ENCODE measurements around the gene SLC35B1. TPM values are rescaled to one million over a fixed set of nuclear protein-coding genes. Genes with fewer than 3 reads are reported as not detected.

The SLC35B1 gene
- 45.2 to 62.8 TPM (median 45.3 TPM) in 3 replicates for total RNA-seq
- long read RNA-seq, transcript SLC35B1-220 (9 exons, 1,611 nt), result major isoform, 29 of 45 reads
- long read RNA-seq, transcript SLC35B1-209 (9 exons, 1,320 nt), result minor isoform, 7 of 45 reads
- long read RNA-seq, partial matches to known transcripts, result 1 of 45 reads
- long read RNA-seq, other reads (novel, unspliced or antisense), result 8 of 45 reads

- peak; percentile 88 for TF ChIP-seq CTCF (IDR thresholded peaks at IDR 0.05)
- Mint-ChIP-seq H3K9me3 (ENCODE audit: low read depth) (no peaks in the 10 kb centered on the region), H3K27me3 (ENCODE audit: low read depth) (no peaks in the 10 kb centered on the region), H3K27ac (ENCODE audit: unreplicated experiment) (peak within 1 kb of the TSS; percentile 98), H3K36me3 (ENCODE audit: low read depth) (peaks cover 17% of the 10 kb centered on the region), H3K4me1 (ENCODE audit: low read depth) (peaks cover 33% of the 10 kb centered on the region), H3K4me3 (ENCODE audit: unreplicated experiment) (peak within 1 kb of the TSS; percentile 89)
- DNase-seq (ENCODE audit: low spot score), result peak; percentile 99
These were observed at the start of gene SLC35B1 for GRCh38 chr17:49707608-49708514. Gene SLC35B1 (minus strand): TSS chr17:49707964. CDS start chr17:49707833, 131 bp downstream.

GRCh38 chr17:49757151-49757777 lies 49.5 kb upstream of the SLC35B1 start:
- no peaks in the 10 kb centered on the region for H3K9me3 Mint-ChIP-seq (ENCODE audit: low read depth)
- no peaks in the 10 kb centered on the region for H3K27me3 Mint-ChIP-seq (ENCODE audit: low read depth)
- DNase-seq (ENCODE audit: low spot score), result no peak
- TF ChIP-seq CTCF (IDR thresholded peaks at IDR 0.05), result no peak
- no peaks in the 10 kb centered on the region for H3K4me1 Mint-ChIP-seq (ENCODE audit: low read depth)
- H3K27ac Mint-ChIP-seq (ENCODE audit: unreplicated experiment), result no peak overlapping the region
- no peaks in the 10 kb centered on the region for H3K36me3 Mint-ChIP-seq (ENCODE audit: low read depth)
- no peak overlapping the region for H3K4me3 Mint-ChIP-seq (ENCODE audit: unreplicated experiment)

- Mint-ChIP-seq H3K36me3 (ENCODE audit: low read depth) (no peaks in the 10 kb centered on the region), H3K27ac (ENCODE audit: unreplicated experiment) (no peak overlapping the region), H3K4me1 (ENCODE audit: low read depth) (no peaks in the 10 kb centered on the region), H3K4me3 (ENCODE audit: unreplicated experiment) (no peak overlapping the region), H3K27me3 (ENCODE audit: low read depth) (no peaks in the 10 kb centered on the region), H3K9me3 (ENCODE audit: low read depth) (no peaks in the 10 kb centered on the region)
- no peak for DNase-seq (ENCODE audit: low spot score)
- no peak for TF ChIP-seq CTCF (IDR thresholded peaks at IDR 0.05)
These were observed 48.8 kb upstream of the SLC35B1 start for GRCh38 chr17:49756323-49757150.

GRCh38 chr17:49755663-49756283 lies 48.0 kb upstream of the SLC35B1 start:
- no peaks in the 10 kb centered on the region for H3K27me3 Mint-ChIP-seq (ENCODE audit: low read depth)
- H3K4me1 Mint-ChIP-seq (ENCODE audit: low read depth), result no peaks in the 10 kb centered on the region
- no peak overlapping the region for H3K27ac Mint-ChIP-seq (ENCODE audit: unreplicated experiment)
- no peak overlapping the region for H3K4me3 Mint-ChIP-seq (ENCODE audit: unreplicated experiment)
- no peaks in the 10 kb centered on the region for H3K36me3 Mint-ChIP-seq (ENCODE audit: low read depth)
- no peak for TF ChIP-seq CTCF (IDR thresholded peaks at IDR 0.05)
- no peaks in the 10 kb centered on the region for H3K9me3 Mint-ChIP-seq (ENCODE audit: low read depth)
- DNase-seq (ENCODE audit: low spot score), result no peak

Measured in chondrocyte (in vitro differentiated cells).